Stomach smooth muscle (tissue), 2 donors: ENCODE results near the gene R3HDM2.

Experiments used
- H3K27ac ChIP-seq: one replicate; pipeline ENCODE4 v1.7.0; 2013; ENCODE audit warnings: mild to moderate bottlenecking, low read length, inconsistent platforms
- H3K27me3 ChIP-seq, 2 donors: one replicate each; pipeline ENCODE4 v1.7.0; 2013; ENCODE audit warnings: low read length in 2 of 2; ENCODE audit not compliant: insufficient read depth in 2 of 2, control insufficient read depth in 1 of 2
- H3K36me3 ChIP-seq, 2 donors: one replicate each; pipeline ENCODE4 v1.7.0; 2013; ENCODE audit warnings: low read length in 2 of 2; ENCODE audit not compliant: control insufficient read depth in 2 of 2, insufficient read depth in 2 of 2
- H3K4me1 ChIP-seq: one replicate; pipeline ENCODE4 v1.7.0; 2013; ENCODE audit warnings: low read length; ENCODE audit not compliant: control insufficient read depth, insufficient read depth
- H3K4me3 ChIP-seq, 2 donors: one replicate each; pipeline ENCODE4 v1.7.0; 2013; ENCODE audit warnings: low read length in 2 of 2
- H3K9ac ChIP-seq, 2 donors: one replicate each; pipeline ENCODE4 v1.7.0; 2013; ENCODE audit warnings: low read length in 2 of 2, mild to moderate bottlenecking in 1 of 2
- H3K9me3 ChIP-seq, 2 donors: one replicate each; pipeline ENCODE4 v1.7.0; 2013; ENCODE audit warnings: low read length in 2 of 2; ENCODE audit not compliant: control insufficient read depth in 2 of 2
- donor health status: healthy.
- donor health status: Pancreatic carcinoma.

R3HDM2 gene

GRCh38 chr12:57430931-57431566, at the start of gene R3HDM2:
Gene R3HDM2, minus strand, starts transcription at chr12:57431043. Its CDS starts 120,615 bp downstream, at chr12:57310428.
- H3K4me3 ChIP-seq: peak within 1 kb of the TSS; percentile 79 to 96
- peak within 1 kb of the TSS; percentile 85 for H3K27ac ChIP-seq
- H3K9ac ChIP-seq: peak within 1 kb of the TSS; percentile 81 to 99
- no peaks in the 10 kb centered on the region for H3K36me3 ChIP-seq
- H3K4me1 ChIP-seq: peaks cover 7% of the 10 kb centered on the region
- no peaks in the 10 kb centered on the region for H3K27me3 ChIP-seq
- H3K9me3 ChIP-seq: no peaks in the 10 kb centered on the region

GRCh38 chr12:57479376-57480115, 48.7 kb upstream of the R3HDM2 start, which contains the start of gene ARHGAP9:
Gene ARHGAP9, minus strand, starts transcription at chr12:57479866. Its CDS starts 460 bp downstream, at chr12:57479406.
- Histone ChIP-seq H3K9me3 (no peaks in the 10 kb centered on the region), H3K27ac (peak within 1 kb of the TSS; percentile 24)

GRCh38 chr12:57479043-57479375, 48.2 kb upstream of the R3HDM2 start:
- no peak overlapping the region for H3K4me3 ChIP-seq

More at GRCh38 chr12:57479376-57480115, 48.7 kb upstream of the R3HDM2 start, which contains the start of gene ARHGAP9:
- Histone ChIP-seq H3K36me3 (no peaks in the 10 kb centered on the region), H3K9ac (no peak within 1 kb of the TSS), H3K4me3 (no peak within 1 kb of the TSS), H3K27me3 (peaks cover 27 to 36% of the 10 kb centered on the region in 2 donors), H3K4me1 (peaks cover 17% of the 10 kb centered on the region)

GRCh38 chr12:57477710-57478681, 47.2 kb upstream of the R3HDM2 start:
- H3K27ac ChIP-seq: peak overlapping the region; percentile 24
- H3K36me3 ChIP-seq: no peaks in the 10 kb centered on the region
- peaks cover 37 to 41% of the 10 kb centered on the region in 2 donors for H3K27me3 ChIP-seq
- no peak overlapping the region for H3K9ac ChIP-seq
- H3K4me1 ChIP-seq: peaks cover 17% of the 10 kb centered on the region
- no peaks in the 10 kb centered on the region for H3K9me3 ChIP-seq
- no peak overlapping the region for H3K4me3 ChIP-seq

More at GRCh38 chr12:57479043-57479375, 48.2 kb upstream of the R3HDM2 start:
- Histone ChIP-seq H3K4me1 (peaks cover 17% of the 10 kb centered on the region), H3K9me3 (no peaks in the 10 kb centered on the region), H3K36me3 (no peaks in the 10 kb centered on the region), H3K9ac (no peak overlapping the region), H3K27me3 (peaks cover 33 to 41% of the 10 kb centered on the region in 2 donors), H3K27ac (peak overlapping the region; percentile 24)

- H3K27me3 ChIP-seq: peaks cover 37 to 47% of the 10 kb centered on the region in 2 donors
- H3K36me3 ChIP-seq: no peaks in the 10 kb centered on the region
- H3K4me3 ChIP-seq: peak overlapping the region in 1 of 2 donors; percentile 44
- peaks cover 17% of the 10 kb centered on the region for H3K4me1 ChIP-seq
- no peak overlapping the region for H3K27ac ChIP-seq
- no peak overlapping the region for H3K9ac ChIP-seq
- H3K9me3 ChIP-seq: no peaks in the 10 kb centered on the region
Observed at GRCh38 chr12:57476993-57477709, 46.3 kb upstream of the R3HDM2 start.

GRCh38 chr12:57476162-57476992, 45.5 kb upstream of the R3HDM2 start:
- H3K4me3 ChIP-seq: peak overlapping the region; percentile 51 to 68
- peaks cover 17% of the 10 kb centered on the region for H3K4me1 ChIP-seq
- peaks cover 37 to 50% of the 10 kb centered on the region in 2 donors for H3K27me3 ChIP-seq
- H3K27ac ChIP-seq: no peak overlapping the region
- H3K36me3 ChIP-seq: no peaks in the 10 kb centered on the region
- no peaks in the 10 kb centered on the region for H3K9me3 ChIP-seq
- H3K9ac ChIP-seq: peak overlapping the region in 1 of 2 donors; percentile 16

- Histone ChIP-seq H3K9ac (peak overlapping the region in 1 of 2 donors; percentile 16), H3K27ac (no peak overlapping the region), H3K27me3 (peaks cover 37 to 48% of the 10 kb centered on the region in 2 donors)
Observed at GRCh38 chr12:57475271-57476161, 44.7 kb upstream of the R3HDM2 start.

GRCh38 chr12:57474862-57475261, 44.0 kb upstream of the R3HDM2 start:
- H3K27me3 ChIP-seq: peaks cover 40 to 48% of the 10 kb centered on the region in 2 donors
- H3K9ac ChIP-seq: no peak overlapping the region
- no peaks in the 10 kb centered on the region for H3K9me3 ChIP-seq
- H3K36me3 ChIP-seq: no peaks in the 10 kb centered on the region
- peak overlapping the region in 1 of 2 donors; percentile 51 for H3K4me3 ChIP-seq
- H3K27ac ChIP-seq: no peak overlapping the region
- H3K4me1 ChIP-seq: peaks cover 17% of the 10 kb centered on the region

More at GRCh38 chr12:57475271-57476161, 44.7 kb upstream of the R3HDM2 start:
- H3K9me3 ChIP-seq: no peaks in the 10 kb centered on the region
- peaks cover 17% of the 10 kb centered on the region for H3K4me1 ChIP-seq
- no peaks in the 10 kb centered on the region for H3K36me3 ChIP-seq
- H3K4me3 ChIP-seq: peak overlapping the region; percentile 51 to 68
